ENCODE results near the gene KRTAP10-6. TPM values are rescaled to one million over a fixed set of nuclear protein-coding genes. Genes with fewer than 3 reads are reported as not detected.
"Not testable (repeated sequence)": the region's sequence is repeated elsewhere in the genome, so short reads cannot be mapped to it uniquely, and the experiment has no call there.

The KRTAP10-6 gene
- polyA plus RNA-seq, 2 donors: not detected

DNA sequence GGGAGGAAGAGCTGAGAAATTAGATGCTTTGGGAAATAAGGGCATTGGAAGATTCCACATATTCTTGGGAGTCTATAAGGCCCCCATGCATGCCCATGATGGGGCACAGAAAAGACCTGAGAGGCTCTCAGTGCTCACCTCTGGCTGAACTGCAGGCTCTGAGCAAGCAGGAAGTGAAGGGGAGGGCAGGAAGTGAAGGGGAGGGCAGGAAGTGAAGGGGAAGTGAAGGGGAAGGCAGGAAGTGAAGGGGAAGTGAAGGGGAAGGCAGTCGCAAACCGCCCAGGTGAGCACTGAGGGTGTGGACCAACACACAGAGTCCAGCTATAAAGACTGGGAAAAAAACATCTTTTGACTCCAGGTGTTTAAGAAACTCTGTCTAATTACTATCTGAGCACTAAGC, 38.1 kb upstream of the KRTAP10-6 start:
- Histone ChIP-seq H3K4me1 (ENCODE audit: control insufficient read depth in 2 of 2, insufficient read depth in 2 of 2, low read length in 1 of 2) (peaks cover 0 to 2% of the 10 kb centered on the region in 2 donors), H3K9me3 (ENCODE audit: control insufficient read depth in 2 of 2, insufficient read depth in 1 of 2, low read depth in 1 of 2, low read length in 1 of 2) (peaks cover 0 to 3% of the 10 kb centered on the region in 2 donors), H3K27me3 (ENCODE audit: control insufficient read depth in 1 of 2, insufficient read depth in 2 of 2, low read length in 2 of 2) (no peaks in the 10 kb centered on the region), H3K4me3 (ENCODE audit: low read depth in 1 of 2, low read length in 2 of 2) (no peak overlapping the region), H3K27ac (ENCODE audit: low read depth in 2 of 2, low read length in 1 of 2) (no peak overlapping the region), H3K36me3 (ENCODE audit: control insufficient read depth in 2 of 2, insufficient read depth in 2 of 2, low read length in 1 of 2) (no peaks in the 10 kb centered on the region)
- 74 to 84% methylated on average over 2 of the region's 2 CpGs for WGBS, 2 donors

DNA sequence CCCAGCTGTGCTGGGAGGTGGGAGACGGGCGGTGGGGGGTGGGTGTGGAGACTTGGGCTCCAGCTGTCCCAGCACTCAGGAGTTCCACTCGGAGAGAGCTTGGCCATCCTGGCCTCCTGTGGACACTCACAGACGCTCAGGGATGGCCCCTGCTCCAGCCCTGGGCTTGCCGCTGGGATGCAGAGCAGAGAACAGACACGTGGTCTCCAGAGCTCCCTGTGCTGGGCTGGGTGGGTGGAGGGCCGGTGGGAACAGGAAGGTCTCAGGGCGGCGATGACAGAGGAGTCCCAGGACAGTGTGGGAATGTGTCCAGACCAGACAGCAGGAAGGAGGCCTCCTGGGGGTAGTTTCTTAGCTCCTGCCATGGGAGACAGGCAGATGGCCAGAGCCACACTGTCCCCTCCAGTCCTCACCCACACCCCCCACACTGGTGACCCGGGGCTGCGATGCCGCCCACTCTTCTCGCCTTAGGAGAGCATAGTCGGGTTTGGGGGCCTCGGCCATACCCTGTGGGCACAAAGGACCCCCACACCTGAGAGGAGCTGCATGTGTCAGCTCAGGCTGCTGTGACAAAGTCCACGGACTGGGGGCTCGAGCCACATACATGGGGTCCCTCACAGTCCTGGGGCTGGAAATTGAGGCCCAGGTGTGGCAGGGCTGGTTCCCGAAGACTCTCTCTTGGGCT, 36.5 kb upstream of the KRTAP10-6 start:
- no peaks in the 10 kb centered on the region for H3K36me3 ChIP-seq (ENCODE audit: control insufficient read depth in 2 of 2, insufficient read depth in 2 of 2, low read length in 1 of 2)
- H3K9me3 ChIP-seq (ENCODE audit: control insufficient read depth in 2 of 2, insufficient read depth in 1 of 2, low read depth in 1 of 2, low read length in 1 of 2): peaks cover 0 to 3% of the 10 kb centered on the region in 2 donors
- WGBS, 2 donors: 76 to 82% methylated on average over 18 of the region's 18 CpGs
- no peaks in the 10 kb centered on the region for H3K27me3 ChIP-seq (ENCODE audit: control insufficient read depth in 1 of 2, insufficient read depth in 2 of 2, low read length in 2 of 2)
- peaks cover 0 to 2% of the 10 kb centered on the region in 2 donors for H3K4me1 ChIP-seq (ENCODE audit: control insufficient read depth in 2 of 2, insufficient read depth in 2 of 2, low read length in 1 of 2)
- H3K27ac ChIP-seq (ENCODE audit: low read depth in 2 of 2, low read length in 1 of 2): no peak overlapping the region
- H3K4me3 ChIP-seq (ENCODE audit: low read depth in 1 of 2, low read length in 2 of 2): no peak overlapping the region

DNA sequence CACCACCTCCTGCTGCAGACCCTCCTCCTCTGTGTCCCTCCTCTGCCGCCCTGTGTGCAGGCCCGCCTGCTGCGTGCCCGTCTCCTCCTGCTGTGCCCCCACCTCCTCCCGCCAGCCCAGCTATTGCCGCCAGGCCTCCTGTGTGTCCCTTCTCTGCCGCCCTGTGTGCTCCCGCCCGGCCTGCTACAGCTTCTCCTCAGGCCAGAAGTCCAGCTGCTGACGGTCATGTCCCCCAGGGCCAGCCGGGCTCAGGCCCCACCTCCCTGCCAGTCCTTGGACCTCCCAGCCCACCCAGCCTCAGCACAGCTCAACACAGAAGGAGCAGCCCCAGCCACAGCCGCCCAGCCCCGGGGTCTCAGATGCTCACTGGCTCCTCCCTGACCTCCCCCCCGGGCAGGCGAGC, 35.5 kb upstream of the KRTAP10-6 start:
- 38 to 62% methylated on average over 14 to 15 of the region's 15 CpGs for WGBS, 2 donors
- not testable (repeated sequence) for H3K27me3 ChIP-seq (ENCODE audit: control insufficient read depth in 1 of 2, insufficient read depth in 2 of 2, low read length in 2 of 2)

DNA sequence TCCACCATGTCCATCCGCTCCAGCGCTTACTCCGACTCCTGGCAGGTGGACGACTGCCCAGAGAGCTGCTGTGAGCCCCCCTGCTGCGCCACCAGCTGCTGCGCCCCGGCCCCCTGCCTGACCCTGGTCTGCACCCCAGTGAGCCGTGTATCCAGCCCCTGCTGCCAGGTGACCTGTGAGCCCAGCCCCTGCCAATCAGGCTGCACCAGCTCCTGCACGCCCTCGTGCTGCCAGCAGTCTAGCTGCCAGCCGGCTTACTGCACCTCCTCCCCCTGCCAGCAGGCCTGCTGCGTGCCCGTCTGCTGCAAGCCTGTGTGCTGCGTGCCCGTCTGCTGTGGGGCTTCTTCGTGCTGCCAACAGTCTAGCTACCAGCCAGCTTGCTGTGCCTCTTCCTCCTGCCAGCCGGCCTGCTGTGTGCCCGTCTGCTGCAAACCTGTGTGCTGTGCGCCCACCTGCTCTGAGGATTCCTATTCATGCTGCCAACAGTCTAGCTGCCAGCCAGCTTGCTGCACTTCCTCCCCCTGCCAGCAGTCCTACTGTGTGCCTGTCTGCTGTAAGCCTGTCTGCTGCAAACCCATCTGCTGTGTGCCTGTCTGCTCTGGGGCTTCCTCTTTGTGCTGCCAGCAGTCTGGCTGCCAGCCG, 35.0 kb upstream of the KRTAP10-6 start:
- H3K4me3 ChIP-seq (ENCODE audit: low read depth in 1 of 2, low read length in 2 of 2); H3K27me3 ChIP-seq (ENCODE audit: control insufficient read depth in 1 of 2, insufficient read depth in 2 of 2, low read length in 2 of 2); H3K4me1 ChIP-seq (ENCODE audit: control insufficient read depth in 2 of 2, insufficient read depth in 2 of 2, low read length in 1 of 2); H3K9me3 ChIP-seq (ENCODE audit: control insufficient read depth in 2 of 2, insufficient read depth in 1 of 2, low read depth in 1 of 2, low read length in 1 of 2); H3K27ac ChIP-seq (ENCODE audit: low read depth in 2 of 2, low read length in 1 of 2); H3K36me3 ChIP-seq (ENCODE audit: control insufficient read depth in 2 of 2, insufficient read depth in 2 of 2, low read length in 1 of 2): not testable (repeated sequence)
- WGBS, 2 donors: 68 to 86% methylated on average over 13 to 20 of the region's 20 CpGs

More for the DNA sequence above, 35.5 kb upstream of the KRTAP10-6 start:
- not testable (repeated sequence) for H3K4me3 ChIP-seq (ENCODE audit: low read depth in 1 of 2, low read length in 2 of 2); H3K36me3 ChIP-seq (ENCODE audit: control insufficient read depth in 2 of 2, insufficient read depth in 2 of 2, low read length in 1 of 2); H3K27ac ChIP-seq (ENCODE audit: low read depth in 2 of 2, low read length in 1 of 2); H3K4me1 ChIP-seq (ENCODE audit: control insufficient read depth in 2 of 2, insufficient read depth in 2 of 2, low read length in 1 of 2); H3K9me3 ChIP-seq (ENCODE audit: control insufficient read depth in 2 of 2, insufficient read depth in 1 of 2, low read depth in 1 of 2, low read length in 1 of 2)

DNA sequence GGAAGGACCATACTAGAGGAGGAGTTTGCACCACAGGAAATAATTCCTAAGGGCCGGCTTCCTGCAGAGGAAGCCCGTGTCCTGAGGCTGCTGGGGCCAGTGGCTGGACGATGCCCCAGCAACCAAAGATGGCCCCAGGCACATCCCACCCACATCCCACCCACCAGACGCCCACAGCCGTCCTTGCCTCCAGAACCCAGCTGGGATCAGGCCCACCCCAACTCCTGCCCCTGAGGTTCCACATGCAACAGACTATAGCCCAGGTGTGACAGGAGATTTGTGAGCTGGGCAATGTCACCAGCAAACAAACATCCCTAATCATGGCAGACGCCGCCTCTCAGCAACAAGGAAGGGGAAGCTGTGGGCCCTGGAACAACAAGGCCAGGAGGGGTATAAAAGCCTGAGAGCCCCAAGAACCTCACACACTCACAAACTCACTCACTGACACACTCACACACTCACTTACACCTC, 34.4 kb upstream of the KRTAP10-6 start, which contains the start of gene KRTAP10-9:
KRTAP10-9 (plus strand) TSS at position 421 of the 471 bp plus-strand sequence. CDS start 79 bp downstream, outside the sequence.
- no peak within 1 kb of the TSS for H3K27ac ChIP-seq (ENCODE audit: low read depth in 2 of 2, low read length in 1 of 2)
- no peak within 1 kb of the TSS for H3K4me3 ChIP-seq (ENCODE audit: low read depth in 1 of 2, low read length in 2 of 2)
- 53 to 67% methylated on average over 7 of the region's 7 CpGs for WGBS, 2 donors
- H3K36me3 ChIP-seq (ENCODE audit: control insufficient read depth in 2 of 2, insufficient read depth in 2 of 2, low read length in 1 of 2): no peaks in the 10 kb centered on the region
- peaks cover 0 to 2% of the 10 kb centered on the region in 2 donors for H3K4me1 ChIP-seq (ENCODE audit: control insufficient read depth in 2 of 2, insufficient read depth in 2 of 2, low read length in 1 of 2)
- H3K27me3 ChIP-seq (ENCODE audit: control insufficient read depth in 1 of 2, insufficient read depth in 2 of 2, low read length in 2 of 2): no peaks in the 10 kb centered on the region
- H3K9me3 ChIP-seq (ENCODE audit: control insufficient read depth in 2 of 2, insufficient read depth in 1 of 2, low read depth in 1 of 2, low read length in 1 of 2): peaks cover 0 to 3% of the 10 kb centered on the region in 2 donors

DNA sequence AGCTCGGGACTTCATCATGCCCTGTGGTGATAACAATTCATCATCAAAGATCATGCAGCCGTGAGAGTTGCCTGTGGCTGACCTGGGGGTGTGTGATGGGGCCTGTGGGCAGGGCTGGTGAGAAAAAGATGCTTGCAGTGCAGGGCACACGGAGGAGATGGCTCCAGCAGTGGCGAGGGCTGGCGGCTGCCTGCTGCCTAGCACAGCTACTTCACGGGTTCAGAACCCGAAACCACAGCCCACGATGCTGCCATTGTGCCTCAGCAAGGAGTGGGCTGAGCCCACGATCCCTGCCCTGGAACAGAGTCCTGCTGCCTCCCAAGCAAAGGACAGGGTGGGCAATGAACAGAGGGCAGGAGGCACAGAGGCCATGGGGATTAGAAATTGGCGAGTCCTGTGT, 34.0 kb upstream of the KRTAP10-6 start:
- H3K27me3 ChIP-seq (ENCODE audit: control insufficient read depth in 1 of 2, insufficient read depth in 2 of 2, low read length in 2 of 2): no peaks in the 10 kb centered on the region
- H3K27ac ChIP-seq (ENCODE audit: low read depth in 2 of 2, low read length in 1 of 2): no peak overlapping the region
- WGBS, 2 donors: 70 to 71% methylated on average over 10 of the region's 10 CpGs
- H3K9me3 ChIP-seq (ENCODE audit: control insufficient read depth in 2 of 2, insufficient read depth in 1 of 2, low read depth in 1 of 2, low read length in 1 of 2): peaks cover 0 to 3% of the 10 kb centered on the region in 2 donors
- no peak overlapping the region for H3K4me3 ChIP-seq (ENCODE audit: low read depth in 1 of 2, low read length in 2 of 2)
- peaks cover 0 to 2% of the 10 kb centered on the region in 2 donors for H3K4me1 ChIP-seq (ENCODE audit: control insufficient read depth in 2 of 2, insufficient read depth in 2 of 2, low read length in 1 of 2)
- no peaks in the 10 kb centered on the region for H3K36me3 ChIP-seq (ENCODE audit: control insufficient read depth in 2 of 2, insufficient read depth in 2 of 2, low read length in 1 of 2)

DNA sequence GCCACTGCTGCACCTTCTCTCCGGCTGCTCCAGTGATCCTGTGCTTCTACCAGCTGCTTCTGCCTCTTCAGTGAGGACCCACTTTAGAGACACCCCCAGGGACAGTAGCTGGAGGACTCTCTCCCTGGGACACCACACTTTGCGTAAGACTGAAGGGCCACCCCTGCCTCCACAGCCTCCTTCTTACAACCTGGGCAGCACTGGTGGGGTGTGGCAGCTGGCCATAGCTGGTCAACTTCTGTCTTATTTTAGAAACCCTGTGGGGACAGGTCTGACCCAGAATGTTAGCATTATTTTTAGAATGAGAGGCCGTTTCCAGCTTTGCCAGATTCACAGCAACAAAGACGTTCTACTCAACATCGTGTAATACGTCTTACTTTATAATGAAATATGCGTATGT, 33.5 kb upstream of the KRTAP10-6 start:
- H3K27me3 ChIP-seq (ENCODE audit: control insufficient read depth in 1 of 2, insufficient read depth in 2 of 2, low read length in 2 of 2): no peaks in the 10 kb centered on the region
- H3K36me3 ChIP-seq (ENCODE audit: control insufficient read depth in 2 of 2, insufficient read depth in 2 of 2, low read length in 1 of 2): no peaks in the 10 kb centered on the region
- H3K4me1 ChIP-seq (ENCODE audit: control insufficient read depth in 2 of 2, insufficient read depth in 2 of 2, low read length in 1 of 2): peaks cover 0 to 2% of the 10 kb centered on the region in 2 donors
- peaks cover 0 to 3% of the 10 kb centered on the region in 2 donors for H3K9me3 ChIP-seq (ENCODE audit: control insufficient read depth in 2 of 2, insufficient read depth in 1 of 2, low read depth in 1 of 2, low read length in 1 of 2)
- H3K27ac ChIP-seq (ENCODE audit: low read depth in 2 of 2, low read length in 1 of 2): no peak overlapping the region
- WGBS, 2 donors: 87% methylated on average over 7 of the region's 7 CpGs
- no peak overlapping the region for H3K4me3 ChIP-seq (ENCODE audit: low read depth in 1 of 2, low read length in 2 of 2)

DNA sequence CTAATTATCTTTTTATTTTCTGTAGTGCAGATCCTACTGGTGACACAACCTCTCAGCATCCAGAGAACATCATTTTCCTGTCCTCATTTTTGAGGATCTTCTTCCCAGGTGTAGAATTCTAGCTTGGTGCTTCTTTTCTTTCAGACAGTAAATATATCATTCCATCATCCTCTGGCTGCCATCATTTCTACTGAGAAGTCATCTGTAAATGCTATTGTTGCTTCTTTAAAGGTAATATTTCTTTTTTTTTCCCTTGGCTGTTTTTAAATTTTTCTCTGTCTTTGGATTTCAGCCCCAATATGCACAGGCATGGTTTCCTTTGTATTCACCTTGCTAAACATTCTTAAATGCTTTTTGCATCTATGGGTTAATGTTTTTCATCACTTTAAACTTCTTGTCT, 31.3 kb upstream of the KRTAP10-6 start:
- Histone ChIP-seq H3K9me3 (ENCODE audit: control insufficient read depth in 2 of 2, insufficient read depth in 1 of 2, low read depth in 1 of 2, low read length in 1 of 2) (no peaks in the 10 kb centered on the region), H3K27me3 (ENCODE audit: control insufficient read depth in 1 of 2, insufficient read depth in 2 of 2, low read length in 2 of 2) (no peaks in the 10 kb centered on the region), H3K36me3 (ENCODE audit: control insufficient read depth in 2 of 2, insufficient read depth in 2 of 2, low read length in 1 of 2) (no peaks in the 10 kb centered on the region), H3K27ac (ENCODE audit: low read depth in 2 of 2, low read length in 1 of 2) (no peak overlapping the region), H3K4me3 (ENCODE audit: low read depth in 1 of 2, low read length in 2 of 2) (no peak overlapping the region), H3K4me1 (ENCODE audit: control insufficient read depth in 2 of 2, insufficient read depth in 2 of 2, low read length in 1 of 2) (peaks cover 0 to 2% of the 10 kb centered on the region in 2 donors)

DNA sequence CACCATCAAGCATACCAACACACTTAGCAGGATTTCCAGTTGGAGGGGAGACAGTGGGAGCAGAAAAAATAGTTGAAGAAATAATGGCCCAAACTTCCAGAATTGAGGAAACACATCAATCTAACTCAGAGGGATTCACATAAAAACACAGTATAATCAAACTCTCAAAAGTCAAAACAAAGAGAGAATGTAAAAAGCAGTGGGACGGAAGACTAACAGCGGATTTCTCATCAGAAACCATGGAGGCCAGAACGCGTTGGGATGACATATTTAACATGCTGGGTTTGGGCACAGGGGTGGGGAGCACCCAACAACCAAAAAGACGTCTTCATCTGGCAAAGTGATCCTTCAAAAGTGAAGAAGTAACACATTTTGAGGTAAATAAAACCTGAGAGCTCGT, 27.6 kb upstream of the KRTAP10-6 start:
- H3K4me1 ChIP-seq (ENCODE audit: control insufficient read depth in 2 of 2, insufficient read depth in 2 of 2, low read length in 1 of 2): no peaks in the 10 kb centered on the region
- no peak overlapping the region for H3K4me3 ChIP-seq (ENCODE audit: low read depth in 1 of 2, low read length in 2 of 2)
- no peaks in the 10 kb centered on the region for H3K9me3 ChIP-seq (ENCODE audit: control insufficient read depth in 2 of 2, insufficient read depth in 1 of 2, low read depth in 1 of 2, low read length in 1 of 2)
- WGBS, 2 donors: 90 to 91% methylated on average over 6 of the region's 6 CpGs
- no peaks in the 10 kb centered on the region for H3K27me3 ChIP-seq (ENCODE audit: control insufficient read depth in 1 of 2, insufficient read depth in 2 of 2, low read length in 2 of 2)
- H3K27ac ChIP-seq (ENCODE audit: low read depth in 2 of 2, low read length in 1 of 2): no peak overlapping the region
- no peaks in the 10 kb centered on the region for H3K36me3 ChIP-seq (ENCODE audit: control insufficient read depth in 2 of 2, insufficient read depth in 2 of 2, low read length in 1 of 2)

DNA sequence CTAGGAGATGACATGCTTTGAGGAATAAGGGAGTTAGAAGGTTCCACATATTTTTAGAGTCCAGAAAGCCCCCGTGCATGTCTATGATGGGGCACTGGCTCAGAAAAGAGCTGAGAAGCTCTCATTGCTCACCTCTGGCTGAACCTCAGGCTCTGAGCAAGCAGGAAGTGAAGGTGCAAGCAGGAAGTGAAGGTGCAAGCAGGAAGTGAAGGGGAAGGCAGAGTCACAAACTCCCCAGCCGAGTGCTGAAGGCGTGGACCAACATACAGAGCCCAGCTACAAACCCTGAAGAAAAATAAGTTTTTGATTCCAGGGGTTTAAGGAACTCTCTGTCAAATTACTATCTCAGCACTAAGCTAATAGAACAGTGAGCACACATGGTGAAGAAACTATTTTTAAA, 26.6 kb upstream of the KRTAP10-6 start:
- no peak overlapping the region for H3K27ac ChIP-seq (ENCODE audit: low read depth in 2 of 2, low read length in 1 of 2)
- WGBS, 2 donors: 64 to 67% methylated on average over 3 of the region's 3 CpGs

More for the DNA sequence above, 26.6 kb upstream of the KRTAP10-6 start:
- H3K9me3 ChIP-seq (ENCODE audit: control insufficient read depth in 2 of 2, insufficient read depth in 1 of 2, low read depth in 1 of 2, low read length in 1 of 2): no peaks in the 10 kb centered on the region
- no peaks in the 10 kb centered on the region for H3K36me3 ChIP-seq (ENCODE audit: control insufficient read depth in 2 of 2, insufficient read depth in 2 of 2, low read length in 1 of 2)
- no peaks in the 10 kb centered on the region for H3K4me1 ChIP-seq (ENCODE audit: control insufficient read depth in 2 of 2, insufficient read depth in 2 of 2, low read length in 1 of 2)
- no peaks in the 10 kb centered on the region for H3K27me3 ChIP-seq (ENCODE audit: control insufficient read depth in 1 of 2, insufficient read depth in 2 of 2, low read length in 2 of 2)
- no peak overlapping the region for H3K4me3 ChIP-seq (ENCODE audit: low read depth in 1 of 2, low read length in 2 of 2)

Measured in esophagus (tissue), 2 donors.